ENCODE data around the gene IGFBP6. TPM values are rescaled to one million over a fixed set of nuclear protein-coding genes. Genes with fewer than 3 reads are reported as not detected.

Gene IGFBP6
- polyA plus RNA-seq, 1 donor from 2014 or later, result not detected

DNA sequence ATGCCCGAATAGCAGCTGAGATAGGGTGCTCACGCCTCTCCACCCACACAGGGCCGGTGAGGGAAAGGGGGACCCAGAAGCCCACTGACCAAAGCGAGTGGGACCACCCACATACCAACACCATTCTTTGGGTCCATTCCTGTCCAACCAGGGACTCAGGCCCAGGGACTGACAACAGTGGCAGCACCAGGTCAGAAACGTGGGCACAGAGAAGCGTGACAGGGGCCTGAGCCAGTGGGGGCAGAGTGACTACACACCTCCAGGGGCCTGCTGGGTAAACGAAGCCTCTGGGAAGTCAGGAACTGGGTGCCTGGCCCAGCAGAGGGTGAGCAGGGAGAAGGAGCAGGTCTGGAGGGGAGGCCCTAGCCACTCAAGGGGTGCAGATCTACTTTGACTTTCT is 32.0 kb upstream of the IGFBP6 start:
- no peak overlapping the region for H3K9ac ChIP-seq (ENCODE audit: low read length)
- no peaks in the 10 kb centered on the region for H3K9me2 ChIP-seq (ENCODE audit: insufficient read depth, low read length)
- H2AFZ ChIP-seq (ENCODE audit: low read depth, low read length), result no peak overlapping the region

DNA sequence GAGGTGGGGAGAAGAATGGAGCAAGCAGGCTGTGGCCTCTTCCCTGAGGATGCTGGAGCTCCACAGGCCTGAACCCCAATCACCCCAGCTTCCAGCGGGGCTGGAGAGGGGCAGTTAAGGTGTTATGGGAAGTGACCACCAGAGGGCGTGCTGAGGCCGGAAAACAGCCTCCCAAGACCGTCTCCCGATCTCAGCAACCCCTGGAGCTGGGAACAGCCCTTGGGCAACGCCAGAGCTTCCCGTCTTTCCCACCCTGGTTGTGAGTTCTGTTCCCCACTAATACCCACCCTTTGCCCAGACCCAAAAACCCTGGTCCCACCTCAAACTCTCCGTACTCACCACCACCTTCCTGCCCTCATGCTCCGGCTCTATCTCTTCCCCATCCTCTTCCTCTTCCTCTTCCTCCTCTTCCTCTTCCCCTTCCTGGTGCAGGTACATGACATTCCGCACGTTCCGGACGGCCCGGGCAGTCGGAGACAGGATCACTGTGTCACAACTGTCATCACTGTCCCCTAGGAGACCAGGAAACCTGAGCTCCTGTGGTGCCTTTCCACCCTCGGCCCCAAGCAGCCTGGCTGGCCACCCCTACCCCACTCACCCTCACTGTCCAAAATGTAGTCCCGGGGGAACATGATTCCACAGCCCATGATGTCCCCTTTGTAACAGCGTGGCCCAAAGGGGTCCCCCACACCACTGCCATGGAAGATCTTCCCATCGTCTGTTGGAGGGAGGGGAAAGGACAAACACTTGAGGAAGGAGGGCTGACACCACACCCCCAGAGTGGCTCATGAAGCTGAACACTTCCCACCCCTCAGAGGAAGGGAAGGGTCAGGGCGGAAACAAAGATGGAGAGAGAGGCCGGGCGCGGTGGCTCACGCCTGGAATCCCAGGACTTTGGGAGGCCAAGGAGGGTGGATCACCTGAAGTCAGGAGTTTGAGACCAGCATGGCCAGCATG is 31.2 kb upstream of the IGFBP6 start:
- Histone ChIP-seq H3K27ac (ENCODE audit: low read length) (no peak overlapping the region), H3K4me2 (ENCODE audit: low read length) (no peak overlapping the region), H3K9ac (ENCODE audit: low read length) (no peak overlapping the region), H2AFZ (ENCODE audit: low read depth, low read length) (no peak overlapping the region), H4K20me1 (ENCODE audit: insufficient read depth) (no peaks in the 10 kb centered on the region), H3K9me2 (ENCODE audit: insufficient read depth, low read length) (no peaks in the 10 kb centered on the region), H3K4me3 (ENCODE audit: low read length) (no peak overlapping the region), H3K27me3 (ENCODE audit: insufficient read depth, low read depth, low read length) (no peaks in the 10 kb centered on the region), H3K9me3 (ENCODE audit: low read length) (no peaks in the 10 kb centered on the region), H3F3A (ENCODE audit: insufficient read depth, low read length, poor library complexity, severe bottlenecking) (no peaks in the 10 kb centered on the region), H3K36me3 (ENCODE audit: insufficient read depth, low read length) (peaks cover 4% of the 10 kb centered on the region), H3K79me2 (replicated peaks; ENCODE audit: insufficient read depth, low read length) (no peaks in the 10 kb centered on the region)
- TF ChIP-seq SMC3 (conservative IDR thresholded peaks at IDR 0.05; ENCODE audit: poor library complexity), result peak; percentile 80
- TF ChIP-seq MXI1 (conservative IDR thresholded peaks at IDR 0.05; ENCODE audit: poor library complexity, severe bottlenecking), result no peak
- TF ChIP-seq RAD21 (conservative IDR thresholded peaks at IDR 0.05), result peak; percentile 79
- no peak for TF ChIP-seq EZH2 (IDR thresholded peaks at IDR 0.05; ENCODE audit: borderline replicate concordance, insufficient read depth, low read length, poor library complexity, severe bottlenecking)
- TF ChIP-seq, protein P1, sequence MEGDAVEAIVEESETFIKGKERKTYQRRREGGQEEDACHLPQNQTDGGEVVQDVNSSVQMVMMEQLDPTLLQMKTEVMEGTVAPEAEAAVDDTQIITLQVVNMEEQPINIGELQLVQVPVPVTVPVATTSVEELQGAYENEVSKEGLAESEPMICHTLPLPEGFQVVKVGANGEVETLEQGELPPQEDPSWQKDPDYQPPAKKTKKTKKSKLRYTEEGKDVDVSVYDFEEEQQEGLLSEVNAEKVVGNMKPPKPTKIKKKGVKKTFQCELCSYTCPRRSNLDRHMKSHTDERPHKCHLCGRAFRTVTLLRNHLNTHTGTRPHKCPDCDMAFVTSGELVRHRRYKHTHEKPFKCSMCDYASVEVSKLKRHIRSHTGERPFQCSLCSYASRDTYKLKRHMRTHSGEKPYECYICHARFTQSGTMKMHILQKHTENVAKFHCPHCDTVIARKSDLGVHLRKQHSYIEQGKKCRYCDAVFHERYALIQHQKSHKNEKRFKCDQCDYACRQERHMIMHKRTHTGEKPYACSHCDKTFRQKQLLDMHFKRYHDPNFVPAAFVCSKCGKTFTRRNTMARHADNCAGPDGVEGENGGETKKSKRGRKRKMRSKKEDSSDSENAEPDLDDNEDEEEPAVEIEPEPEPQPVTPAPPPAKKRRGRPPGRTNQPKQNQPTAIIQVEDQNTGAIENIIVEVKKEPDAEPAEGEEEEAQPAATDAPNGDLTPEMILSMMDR (IDR thresholded peaks at IDR 0.05; ENCODE audit: poor library complexity, severe bottlenecking), result peak; percentile 85
- TF ChIP-seq POLR2AphosphoS5 (IDR thresholded peaks at IDR 0.05), result no peak
- TF ChIP-seq EP300 (conservative IDR thresholded peaks at IDR 0.05; ENCODE audit: poor library complexity, severe bottlenecking), result no peak

More for the DNA sequence above, 32.0 kb upstream of the IGFBP6 start:
- Histone ChIP-seq H4K20me1 (ENCODE audit: insufficient read depth) (no peaks in the 10 kb centered on the region), H3K36me3 (ENCODE audit: insufficient read depth, low read length) (peaks cover 4% of the 10 kb centered on the region), H3K79me2 (replicated peaks; ENCODE audit: insufficient read depth, low read length) (no peaks in the 10 kb centered on the region), H3K9me3 (ENCODE audit: low read length) (no peaks in the 10 kb centered on the region), H3K4me2 (ENCODE audit: low read length) (no peak overlapping the region), H3K27ac (ENCODE audit: low read length) (no peak overlapping the region), H3F3A (ENCODE audit: insufficient read depth, low read length, poor library complexity, severe bottlenecking) (no peaks in the 10 kb centered on the region), H3K27me3 (ENCODE audit: insufficient read depth, low read depth, low read length) (no peaks in the 10 kb centered on the region), H3K4me3 (ENCODE audit: low read length) (no peak overlapping the region)
- TF ChIP-seq POLR2AphosphoS5 (IDR thresholded peaks at IDR 0.05) (no peak), EZH2 (IDR thresholded peaks at IDR 0.05; ENCODE audit: borderline replicate concordance, insufficient read depth, low read length, poor library complexity, severe bottlenecking) (no peak), TAF1 (IDR thresholded peaks at IDR 0.05; ENCODE audit: low read depth) (no peak), MXI1 (conservative IDR thresholded peaks at IDR 0.05; ENCODE audit: poor library complexity, severe bottlenecking) (no peak), SMC3 (conservative IDR thresholded peaks at IDR 0.05; ENCODE audit: poor library complexity) (no peak), EP300 (conservative IDR thresholded peaks at IDR 0.05; ENCODE audit: poor library complexity, severe bottlenecking) (no peak), RAD21 (conservative IDR thresholded peaks at IDR 0.05) (no peak)
- TF ChIP-seq, protein P1 (IDR thresholded peaks at IDR 0.05; ENCODE audit: poor library complexity, severe bottlenecking), result no peak
- TF ChIP-seq, protein P2, sequence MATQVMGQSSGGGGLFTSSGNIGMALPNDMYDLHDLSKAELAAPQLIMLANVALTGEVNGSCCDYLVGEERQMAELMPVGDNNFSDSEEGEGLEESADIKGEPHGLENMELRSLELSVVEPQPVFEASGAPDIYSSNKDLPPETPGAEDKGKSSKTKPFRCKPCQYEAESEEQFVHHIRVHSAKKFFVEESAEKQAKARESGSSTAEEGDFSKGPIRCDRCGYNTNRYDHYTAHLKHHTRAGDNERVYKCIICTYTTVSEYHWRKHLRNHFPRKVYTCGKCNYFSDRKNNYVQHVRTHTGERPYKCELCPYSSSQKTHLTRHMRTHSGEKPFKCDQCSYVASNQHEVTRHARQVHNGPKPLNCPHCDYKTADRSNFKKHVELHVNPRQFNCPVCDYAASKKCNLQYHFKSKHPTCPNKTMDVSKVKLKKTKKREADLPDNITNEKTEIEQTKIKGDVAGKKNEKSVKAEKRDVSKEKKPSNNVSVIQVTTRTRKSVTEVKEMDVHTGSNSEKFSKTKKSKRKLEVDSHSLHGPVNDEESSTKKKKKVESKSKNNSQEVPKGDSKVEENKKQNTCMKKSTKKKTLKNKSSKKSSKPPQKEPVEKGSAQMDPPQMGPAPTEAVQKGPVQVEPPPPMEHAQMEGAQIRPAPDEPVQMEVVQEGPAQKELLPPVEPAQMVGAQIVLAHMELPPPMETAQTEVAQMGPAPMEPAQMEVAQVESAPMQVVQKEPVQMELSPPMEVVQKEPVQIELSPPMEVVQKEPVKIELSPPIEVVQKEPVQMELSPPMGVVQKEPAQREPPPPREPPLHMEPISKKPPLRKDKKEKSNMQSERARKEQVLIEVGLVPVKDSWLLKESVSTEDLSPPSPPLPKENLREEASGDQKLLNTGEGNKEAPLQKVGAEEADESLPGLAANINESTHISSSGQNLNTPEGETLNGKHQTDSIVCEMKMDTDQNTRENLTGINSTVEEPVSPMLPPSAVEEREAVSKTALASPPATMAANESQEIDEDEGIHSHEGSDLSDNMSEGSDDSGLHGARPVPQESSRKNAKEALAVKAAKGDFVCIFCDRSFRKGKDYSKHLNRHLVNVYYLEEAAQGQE (IDR thresholded peaks at IDR 0.05; ENCODE audit: borderline replicate concordance), result no peak

Measured in neural cell (in vitro differentiated cells).